B cell (primary cell): Measurements from ENCODE around the gene SPDYA. TPM values are rescaled to one million over a fixed set of nuclear protein-coding genes. Genes with fewer than 3 reads are reported as not detected.

Experiments used
- ATAC-seq: fragments of 200-7000 bp; cut with Tn5 transposase; one replicate; pipeline ENCODE4 v1.10.0; 2021; ENCODE audit warnings: low read depth, mild to moderate bottlenecking, moderate number of reproducible peaks, moderate library complexity
- CTCF ChIA-PET: fragments of 350-600 bp; sonication (Branson Sonifier 250); formaldehyde crosslinking; loops from one replicate; lab custom pipeline; 2021; ENCODE audit warnings: antibody characterized with exemption, inconsistent platforms; lab: Charles Lee
- POLR2A ChIA-PET: fragments of 350-600 bp; sonication (Branson Sonifier 250); formaldehyde crosslinking; loops from one replicate; lab custom pipeline; 2021; ENCODE audit warnings: antibody characterized with exemption; lab: Charles Lee
- DNase-seq: peaks from one replicate; pipeline ENCODE4 v3.0.0; 2013
- H2AFZ ChIP-seq: 2 replicates; pipeline ENCODE4 v1.6.1; 2012; ENCODE audit warnings: mild to moderate bottlenecking, low read depth, low read length; ENCODE audit not compliant: insufficient read depth, poor library complexity, severe bottlenecking
- H3K27ac ChIP-seq, 2 donors: 1 replicate in 1 of 2; 2 replicates in 1 of 2; pipeline ENCODE4 v1.5.1; 2012 to 2013; ENCODE audit warnings: low read length in 2 of 2, mild to moderate bottlenecking in 2 of 2, moderate library complexity in 1 of 2
- H3K27me3 ChIP-seq, 4 experiments: fragments of 200-600 bp in 1 of 4; sonication (generic) in 1 of 4; replicated peaks in 1 of 4; 1 replicate in 2 of 4; 2 replicates in 2 of 4; pipeline versions ENCODE4 v1.6.1 to v1.7.0; 2013 to 2016; ENCODE audit warnings: low read length in 3 of 4, mild to moderate bottlenecking in 2 of 4, mixed read lengths in 1 of 4, moderate library complexity in 1 of 4; ENCODE audit not compliant: insufficient read depth in 4 of 4, control insufficient read depth in 3 of 4; ENCODE audit errors: control extremely low read depth in 1 of 4
- H3K36me3 ChIP-seq, 2 experiments: replicated peaks in 1 of 2; 1 replicate in 1 of 2; 2 replicates in 1 of 2; pipeline versions ENCODE4 v1.6.1 to v1.7.1; 2013; ENCODE audit warnings: low read length in 1 of 2; ENCODE audit not compliant: insufficient read depth in 2 of 2, control insufficient read depth in 1 of 2; ENCODE audit errors: control extremely low read depth in 1 of 2, extremely low read depth in 1 of 2
- H3K4me1 ChIP-seq, 2 donors: fragments of 200-600 bp in 1 of 2; sonication (generic) in 1 of 2; 1 replicate in 1 of 2; 2 replicates in 1 of 2; pipeline versions ENCODE4 v1.5.1 to v1.6.1; 2013 to 2017; ENCODE audit warnings: low read length in 2 of 2; ENCODE audit not compliant: control insufficient read depth in 2 of 2, insufficient read depth in 2 of 2
- H3K4me2 ChIP-seq: replicated peaks from 2 replicates; pipeline ENCODE3; 2012; ENCODE audit warnings: mild to moderate bottlenecking, low read depth, low read length; ENCODE audit not compliant: poor library complexity, severe bottlenecking
- H3K4me3 ChIP-seq, 5 experiments: fragments of 200-600 bp in 1 of 5; sonication (generic) in 1 of 5; 1 replicate in 3 of 5; 2 replicates in 2 of 5; pipeline versions ENCODE4 v1.5.1 to v1.7.0; 2011 to 2016; ENCODE audit warnings: low read length in 4 of 5, mild to moderate bottlenecking in 4 of 5, low read depth in 2 of 5, control low read depth in 1 of 5, moderate library complexity in 1 of 5; ENCODE audit not compliant: insufficient read depth in 1 of 5; ENCODE audit errors: control extremely low read depth in 1 of 5, extremely low read depth in 1 of 5
- H3K79me2 ChIP-seq: fragments of 200-600 bp; sonication (generic); one replicate; pipeline ENCODE4 v1.6.0; 2016; ENCODE audit warnings: low read length; ENCODE audit not compliant: control insufficient read depth, insufficient read depth
- H3K9ac ChIP-seq: fragments of 200-600 bp; sonication (generic); 2 replicates; pipeline ENCODE4 v1.6.1; 2017; ENCODE audit warnings: mild to moderate bottlenecking, low read length, moderate library complexity
- H3K9me3 ChIP-seq, 3 donors: one replicate each; pipeline versions ENCODE4 v1.6.1 to v1.7.1; 2013; ENCODE audit warnings: low read length in 2 of 3; ENCODE audit not compliant: control insufficient read depth in 2 of 3, insufficient read depth in 1 of 3; ENCODE audit errors: control extremely low read depth in 1 of 3
- H4K20me1 ChIP-seq: 2 replicates; pipeline ENCODE4 v1.6.0; 2012; ENCODE audit warnings: mild to moderate bottlenecking, low read length; ENCODE audit not compliant: insufficient read depth, control insufficient read depth, poor library complexity, severe bottlenecking
- H3K27ac Mint-ChIP-seq: one replicate; pipeline ENCODE4 v1.8.0; 2021; ENCODE audit warnings: mixed read lengths
- H3K27me3 Mint-ChIP-seq: one replicate; pipeline ENCODE4 v1.8.0; 2021; ENCODE audit warnings: mixed read lengths
- H3K4me1 Mint-ChIP-seq: one replicate; pipeline ENCODE4 v1.8.0; 2021; ENCODE audit warnings: mixed read lengths
- H3K4me3 Mint-ChIP-seq: one replicate; pipeline ENCODE4 v1.8.0; 2021; ENCODE audit warnings: mixed read lengths
- H3K9me3 Mint-ChIP-seq: one replicate; pipeline ENCODE4 v1.8.0; 2022; ENCODE audit warnings: mixed read lengths; ENCODE audit not compliant: insufficient read depth
- CTCF ChIP-seq: fragments of 200-600 bp; IDR thresholded peaks from one replicate; pipeline ENCODE4 v1.8.0; 2022; ENCODE audit warnings: antibody characterized with exemption, mild to moderate bottlenecking
- EZH2 ChIP-seq: IDR thresholded peaks from 2 replicates; pipeline ENCODE4 v1.6.1; 2012; ENCODE audit warnings: borderline replicate concordance, low read depth, mild to moderate bottlenecking, moderate library complexity, low read length; ENCODE audit not compliant: insufficient read depth, poor library complexity, severe bottlenecking
- WGBS: methylation state at CpG from one replicate; pipeline ENCODE4 v1.1.5; 2013; ENCODE audit warnings: missing lambda C conversion rate; ENCODE audit not compliant: insufficient coverage; 5-methylcytosine and 5-hydroxymethylcytosine counted together
- intact Hi-C: fragments of 100-400 bp; cut with micrococcal nuclease; formaldehyde crosslinking; loops from one replicate; pipeline ENCODE4 v1.10.0; 2022
- polyA plus RNA-seq: library from polyadenylated mRNA; depleted of rRNA; stranded (reverse); fragments of >200 nt; gene quantifications from 2 replicates; pipeline ENCODE4 v1.2.3, GENCODE V29; 2012
- total RNA-seq, 2 donors: library from RNA; stranded (reverse); fragments of 120-200 nt in 1 of 2; gene quantifications; 1 replicate in 1 of 2; 2 replicates in 1 of 2; pipeline versions ENCODE4 v1.2.3 to v1.2.4, GENCODE V29; 2013 to 2022

SPDYA gene
- total and polyA plus RNA-seq, 2 donors (not counting 1 experiment from before 2014, with no cell fraction given) = 3.5 TPM; not detected in 1

- no peak overlapping the region for H3K4me2 ChIP-seq
- peaks cover 0 to 1% (median 0%) of the 10 kb centered on the region in 3 donors for H3K9me3 ChIP-seq
- H3K27me3 ChIP-seq = no peaks in the 10 kb centered on the region
- no peaks in the 10 kb centered on the region for H3K4me1 ChIP-seq
- no peak overlapping the region for H3K9ac ChIP-seq
- Mint-ChIP-seq H3K4me1 (no peaks in the 10 kb centered on the region), H3K27ac (no peak overlapping the region), H3K4me3 (no peak overlapping the region), H3K27me3 (no peaks in the 10 kb centered on the region), H3K9me3 (no peaks in the 10 kb centered on the region)
- H3K79me2 ChIP-seq = no peaks in the 10 kb centered on the region
- POLR2A ChIA-PET = no interaction called here
- TF ChIP-seq CTCF (no peak), EZH2 (no peak)
- ATAC-seq (no peak), DNase-seq (no peak)
- H3K4me3 ChIP-seq = no peak overlapping the region
- no peak overlapping the region for H2AFZ ChIP-seq
- WGBS = 83% methylated on average over 1 of the region's 2 CpGs
- H3K27ac ChIP-seq = no peak overlapping the region
- intact Hi-C loops = no loop called here
- H3K36me3 ChIP-seq = no peaks in the 10 kb centered on the region
- CTCF ChIA-PET = no interaction called here
- no peaks in the 10 kb centered on the region for H4K20me1 ChIP-seq
These were observed 28.3 kb downstream of the SPDYA start for GRCh38 chr2:28838971-28839370.

GRCh38 chr2:28842042-28842441 lies 31.4 kb downstream of the SPDYA start:
- Histone ChIP-seq H3K27me3 (no peaks in the 10 kb centered on the region), H3K9ac (no peak overlapping the region), H3K9me3 (no peaks in the 10 kb centered on the region), H2AFZ (no peak overlapping the region), H3K27ac (no peak overlapping the region), H3K36me3 (peaks cover 0 to under 1% of the 10 kb centered on the region in 2 experiments), H3K79me2 (no peaks in the 10 kb centered on the region), H3K4me2 (no peak overlapping the region), H3K4me1 (no peaks in the 10 kb centered on the region), H4K20me1 (no peaks in the 10 kb centered on the region), H3K4me3 (no peak overlapping the region)
- Mint-ChIP-seq H3K9me3 (no peaks in the 10 kb centered on the region), H3K27ac (no peak overlapping the region), H3K4me1 (no peaks in the 10 kb centered on the region), H3K4me3 (no peak overlapping the region), H3K27me3 (no peaks in the 10 kb centered on the region)
- TF ChIP-seq CTCF = no peak
- no peak for TF ChIP-seq EZH2
- CTCF ChIA-PET = no interaction called here
- ATAC-seq (no peak), DNase-seq (no peak)
- POLR2A ChIA-PET = no interaction called here
- WGBS = 100% methylated on average over 1 of the region's 3 CpGs
- intact Hi-C loops = no loop called here
